ENCODE measurements around the gene RAB33A. TPM values are rescaled to one million over a fixed set of nuclear protein-coding genes. Genes with fewer than 3 reads are reported as not detected.
A peak's percentile ranks its signal among the peaks of the same experiment; 100 is the strongest.

Gene RAB33A
- total RNA-seq, 1 donor from 2014 or later, result 42.4 TPM

- no peak for FAIRE-seq
Observed at GRCh38 chrX:130170752-130171445, 863 bp upstream of the RAB33A start.

GRCh38 chrX:130172127-130172845 is 524 bp downstream of the RAB33A start:
- FAIRE-seq (no peak), DNase-seq (ENCODE audit: low spot score in 2 of 2) (no peak)

More at GRCh38 chrX:130170752-130171445, 863 bp upstream of the RAB33A start:
- DNase-seq (ENCODE audit: low spot score in 2 of 2), result peak; percentile 56 to 68

GRCh38 chrX:130173190-130173895 is 1.6 kb downstream of the RAB33A start:
- DNase-seq (ENCODE audit: low spot score in 2 of 2) (peak; percentile 34 to 44), FAIRE-seq (no peak)

GRCh38 chrX:130174045-130174704 is 2.4 kb downstream of the RAB33A start:
- no peak for FAIRE-seq
- DNase-seq (ENCODE audit: low spot score in 2 of 2), result peak in 1 of 2 donors; percentile 22

- FAIRE-seq (no peak), DNase-seq (ENCODE audit: low spot score in 2 of 2) (no peak)
Observed at GRCh38 chrX:130174937-130175336, 3.2 kb downstream of the RAB33A start.

- DNase-seq (ENCODE audit: low spot score in 2 of 2), result no peak
- FAIRE-seq, result no peak
Observed at GRCh38 chrX:130176354-130176776, 4.6 kb downstream of the RAB33A start.

GRCh38 chrX:130176942-130177341 is 5.2 kb downstream of the RAB33A start:
- DNase-seq (ENCODE audit: low spot score in 2 of 2) (no peak), FAIRE-seq (no peak)

GRCh38 chrX:130179170-130179569 is 7.4 kb downstream of the RAB33A start:
- DNase-seq (ENCODE audit: low spot score in 2 of 2) (no peak), FAIRE-seq (no peak)

GRCh38 chrX:130179579-130180215 is 7.9 kb downstream of the RAB33A start:
- no peak for DNase-seq (ENCODE audit: low spot score in 2 of 2)

GRCh38 chrX:130184168-130184567 is 12.4 kb downstream of the RAB33A start:
- FAIRE-seq (no peak), DNase-seq (ENCODE audit: low spot score in 2 of 2) (no peak)

More at GRCh38 chrX:130179579-130180215, 7.9 kb downstream of the RAB33A start:
- FAIRE-seq, result no peak

- DNase-seq (ENCODE audit: low spot score in 2 of 2), result no peak
- no peak for FAIRE-seq
Observed at GRCh38 chrX:130184857-130185256, 13.1 kb downstream of the RAB33A start.

GRCh38 chrX:130186651-130187050 is 14.9 kb downstream of the RAB33A start:
- FAIRE-seq (no peak), DNase-seq (ENCODE audit: low spot score in 2 of 2) (no peak)

GRCh38 chrX:130190801-130191200 is 19.0 kb downstream of the RAB33A start:
- FAIRE-seq (no peak), DNase-seq (ENCODE audit: low spot score in 2 of 2) (no peak)

GRCh38 chrX:130196466-130196865 is 24.7 kb downstream of the RAB33A start:
- DNase-seq (ENCODE audit: low spot score in 2 of 2), result no peak
- FAIRE-seq, result no peak

GRCh38 chrX:130197464-130197863 is 25.7 kb downstream of the RAB33A start:
- no peak for FAIRE-seq
- DNase-seq (ENCODE audit: low spot score in 2 of 2), result no peak

GRCh38 chrX:130204647-130205046 is 32.9 kb downstream of the RAB33A start:
- FAIRE-seq, result no peak
- DNase-seq (ENCODE audit: low spot score in 2 of 2), result no peak

- FAIRE-seq (no peak), DNase-seq (ENCODE audit: low spot score in 2 of 2) (no peak)
Observed at GRCh38 chrX:130211415-130212186, 39.8 kb downstream of the RAB33A start.

- FAIRE-seq, result no peak
Observed at GRCh38 chrX:130212371-130212770, 40.6 kb downstream of the RAB33A start.

GRCh38 chrX:130213376-130213775 is 41.6 kb downstream of the RAB33A start:
- FAIRE-seq (no peak), DNase-seq (ENCODE audit: low spot score in 2 of 2) (no peak)

More at GRCh38 chrX:130212371-130212770, 40.6 kb downstream of the RAB33A start:
- DNase-seq (ENCODE audit: low spot score in 2 of 2), result no peak

All from frontal cortex (tissue), 4 donors.